Inflammatory macrophage treated with lipopolysaccharide for 4 hours (primary cell): ENCODE measurements around the gene ELOA.
A peak's percentile ranks its signal among the peaks of the same experiment; 100 is the strongest.

Experiments
- DNase-seq: peaks from one replicate; pipeline ENCODE4 v3.0.0-alpha.2; 2020

Gene ELOA

DNA sequence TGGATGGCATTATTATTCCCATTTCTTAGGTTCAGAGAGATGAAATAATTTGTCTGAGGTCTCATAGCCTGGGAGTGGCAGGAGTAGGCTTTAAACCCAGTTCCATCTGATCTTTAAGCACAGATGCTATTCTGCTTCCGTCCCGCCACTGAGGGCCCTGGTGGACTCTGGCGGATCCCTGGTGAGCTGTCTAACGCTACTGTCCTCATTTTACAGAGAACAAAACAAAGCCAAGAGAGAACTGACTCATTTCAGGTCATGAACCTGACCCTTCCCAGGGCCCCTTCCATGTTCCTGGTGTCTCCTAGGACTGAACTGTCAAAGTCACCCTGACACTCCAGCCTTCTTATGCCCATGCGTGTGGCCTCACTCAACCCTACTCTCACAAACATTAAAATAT lies 60.4 kb downstream of the ELOA start:
- no peak for DNase-seq

GRCh38 chr1:23804183-23804835 lies 61.0 kb downstream of the ELOA start:
- peak; percentile 62 for DNase-seq

GRCh38 chr1:23805025-23805424 lies 61.8 kb downstream of the ELOA start:
- no peak for DNase-seq

DNA sequence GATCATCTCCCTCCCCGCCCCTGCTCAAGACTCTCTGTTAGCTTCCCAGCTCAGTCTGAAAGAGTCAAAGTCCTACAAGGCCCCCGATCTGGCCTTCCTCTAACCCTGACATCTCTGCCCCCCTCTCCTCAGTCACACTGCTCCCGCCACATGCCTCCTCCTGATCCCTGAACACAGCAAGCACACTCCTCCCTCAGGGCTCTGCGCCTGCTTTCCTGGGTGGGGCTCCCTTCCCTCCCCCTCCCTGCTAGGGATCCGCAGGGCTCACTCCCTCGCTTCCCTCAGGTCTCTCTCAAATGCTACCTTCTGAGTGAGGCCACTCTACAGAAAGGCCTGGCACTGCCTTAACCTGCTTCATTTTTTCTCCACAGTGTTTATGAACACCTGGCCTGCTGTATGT lies 63.0 kb downstream of the ELOA start:
- DNase-seq, result no peak

DNA sequence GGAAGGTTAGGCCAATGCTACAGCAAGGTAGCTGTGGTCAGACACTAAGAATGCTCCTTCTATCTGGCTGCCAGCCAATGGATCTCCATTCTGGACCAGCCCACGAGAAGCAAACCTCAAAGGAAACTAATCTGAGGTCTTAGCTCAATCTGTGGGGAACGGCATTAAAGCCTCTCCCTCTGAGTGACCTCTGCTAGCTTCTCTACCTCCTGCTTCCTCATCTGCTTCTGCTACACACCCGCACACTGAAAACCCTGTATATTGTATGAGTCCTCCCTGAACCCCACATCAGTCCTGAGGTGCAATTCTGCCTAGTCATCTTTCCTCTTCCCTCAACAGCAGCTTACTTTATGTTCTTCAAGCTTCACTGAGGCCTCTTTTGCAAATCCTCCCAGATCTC lies 64.2 kb downstream of the ELOA start:
- DNase-seq, result no peak

DNA sequence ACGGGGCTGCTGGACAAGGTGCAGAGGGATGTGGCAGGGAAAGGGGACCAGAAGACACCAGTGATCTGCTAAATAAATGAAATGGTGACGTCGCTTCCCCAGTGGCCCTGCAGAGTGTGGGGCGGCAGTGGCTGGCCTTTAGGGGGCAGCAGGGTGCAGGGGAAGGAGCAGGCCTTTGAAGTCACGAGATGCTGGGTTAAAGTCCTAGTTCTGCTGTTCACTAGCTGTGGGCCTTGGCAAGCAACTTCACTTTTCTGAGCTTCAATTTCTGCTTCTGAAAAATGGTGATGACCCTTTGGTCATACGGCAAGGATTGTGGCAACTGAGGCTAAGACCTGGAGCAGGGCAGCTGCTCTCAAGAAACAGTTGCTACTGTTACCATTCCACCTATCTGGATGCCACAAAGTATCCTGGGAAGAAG lies 66.5 kb downstream of the ELOA start:
- peak; percentile 88 for DNase-seq

- peak; percentile 86 for DNase-seq
These were observed 67.7 kb downstream of the ELOA start for GRCh38 chr1:23810818-23811540.
